Astrocyte (in vitro differentiated cells and primary cell): ENCODE results near the gene HES2.

Experiments
- EZH2 ChIP-seq: IDR thresholded peaks from 2 replicates; pipeline ENCODE4 v1.6.1; 2012; ENCODE audit warnings: mild to moderate bottlenecking, low read length, inconsistent platforms; ENCODE audit not compliant: insufficient read depth
- TF ChIP-seq, protein P1 (sequence below): IDR thresholded peaks from 2 replicates; pipeline ENCODE4 v1.5.1; 2011; ENCODE audit warnings: low read depth, mild to moderate bottlenecking, inconsistent platforms, low read length, moderate library complexity; ENCODE audit not compliant: insufficient read depth

DNA sequence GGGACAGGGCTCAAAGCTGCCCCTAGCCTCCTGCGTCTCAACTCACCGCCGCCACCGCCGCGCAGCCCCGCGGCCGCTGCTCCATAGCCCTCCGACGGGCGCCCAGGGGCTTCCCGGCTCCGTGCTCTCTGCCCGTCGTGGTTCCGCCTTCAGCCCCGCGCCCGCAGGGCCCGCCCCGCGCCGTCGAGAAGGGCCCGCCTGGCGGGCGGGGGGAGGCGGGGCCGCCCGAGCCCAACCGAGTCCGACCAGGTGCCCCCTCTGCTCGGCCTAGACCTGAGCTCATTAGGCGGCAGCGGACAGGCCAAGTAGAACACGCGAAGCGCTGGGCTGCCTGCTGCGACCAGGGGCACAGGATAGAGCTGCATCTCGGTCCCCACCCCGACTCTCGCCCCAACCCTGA, 46.3 kb upstream of the HES2 start, which contains the start of gene TNFRSF25:
- TF ChIP-seq, protein P1, sequence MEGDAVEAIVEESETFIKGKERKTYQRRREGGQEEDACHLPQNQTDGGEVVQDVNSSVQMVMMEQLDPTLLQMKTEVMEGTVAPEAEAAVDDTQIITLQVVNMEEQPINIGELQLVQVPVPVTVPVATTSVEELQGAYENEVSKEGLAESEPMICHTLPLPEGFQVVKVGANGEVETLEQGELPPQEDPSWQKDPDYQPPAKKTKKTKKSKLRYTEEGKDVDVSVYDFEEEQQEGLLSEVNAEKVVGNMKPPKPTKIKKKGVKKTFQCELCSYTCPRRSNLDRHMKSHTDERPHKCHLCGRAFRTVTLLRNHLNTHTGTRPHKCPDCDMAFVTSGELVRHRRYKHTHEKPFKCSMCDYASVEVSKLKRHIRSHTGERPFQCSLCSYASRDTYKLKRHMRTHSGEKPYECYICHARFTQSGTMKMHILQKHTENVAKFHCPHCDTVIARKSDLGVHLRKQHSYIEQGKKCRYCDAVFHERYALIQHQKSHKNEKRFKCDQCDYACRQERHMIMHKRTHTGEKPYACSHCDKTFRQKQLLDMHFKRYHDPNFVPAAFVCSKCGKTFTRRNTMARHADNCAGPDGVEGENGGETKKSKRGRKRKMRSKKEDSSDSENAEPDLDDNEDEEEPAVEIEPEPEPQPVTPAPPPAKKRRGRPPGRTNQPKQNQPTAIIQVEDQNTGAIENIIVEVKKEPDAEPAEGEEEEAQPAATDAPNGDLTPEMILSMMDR, result no peak
- TF ChIP-seq EZH2, result no peak
